Stimulated activated CD8-positive, alpha-beta memory T cell treated with anti-CD3 and anti-CD28 coated beads, Interleukin-4, amount 100 ng/mL, for 24 hours (primary cell): ENCODE data around the gene BRIP1.
"Not testable (repeated sequence)": the region's sequence is repeated elsewhere in the genome, so short reads cannot be mapped to it uniquely, and the experiment has no call there.

ENCODE experiments used
- DNase-seq: peaks from one replicate; pipeline ENCODE4 v3.0.0-alpha.2; 2020; ENCODE audit warnings: low read depth

Gene BRIP1

GRCh38 chr17:61727798-61728197, 135.5 kb downstream of the BRIP1 start:
- not testable (repeated sequence) for DNase-seq

DNA sequence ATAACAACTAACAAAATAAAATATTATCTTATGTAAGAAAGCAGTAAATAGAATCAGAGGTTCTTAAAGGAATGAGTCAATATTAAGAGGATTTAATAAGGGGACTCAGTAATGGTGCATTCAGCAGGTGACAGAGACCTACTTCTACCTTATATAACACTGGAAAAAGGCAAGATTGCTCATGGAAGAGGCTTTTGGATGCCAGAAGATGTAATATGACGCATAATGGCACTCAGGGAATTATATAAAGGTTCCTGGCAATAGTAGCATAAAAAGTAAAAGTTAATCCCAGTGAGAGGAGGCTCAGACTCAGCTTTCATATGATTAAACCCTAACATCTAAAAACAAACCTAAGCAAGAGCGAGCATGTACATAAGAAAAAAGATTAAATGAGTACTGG, 136.4 kb downstream of the BRIP1 start:
- DNase-seq, result no peak

GRCh38 chr17:61724777-61725176, 138.6 kb downstream of the BRIP1 start:
- no peak for DNase-seq

DNA sequence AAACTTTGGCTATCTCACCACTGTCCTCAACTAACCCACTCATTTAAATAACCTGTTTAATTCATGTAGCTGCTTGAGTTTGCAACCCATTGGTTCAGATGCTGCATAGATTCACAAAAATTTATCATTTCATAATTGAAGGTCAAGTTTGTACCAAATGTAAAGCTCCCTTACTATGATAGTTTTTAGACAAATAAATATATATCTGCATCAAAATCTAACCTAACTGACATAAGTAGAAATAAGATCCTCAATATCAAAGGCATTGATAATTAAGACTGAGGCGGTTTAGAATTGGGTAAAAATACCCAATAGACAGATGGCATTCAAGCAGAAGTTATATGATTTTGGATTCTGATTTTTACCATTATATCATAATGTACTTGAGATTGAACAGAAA, 139.4 kb downstream of the BRIP1 start:
- DNase-seq, result no peak

GRCh38 chr17:61723183-61723582, 140.1 kb downstream of the BRIP1 start:
- DNase-seq, result no peak

DNA sequence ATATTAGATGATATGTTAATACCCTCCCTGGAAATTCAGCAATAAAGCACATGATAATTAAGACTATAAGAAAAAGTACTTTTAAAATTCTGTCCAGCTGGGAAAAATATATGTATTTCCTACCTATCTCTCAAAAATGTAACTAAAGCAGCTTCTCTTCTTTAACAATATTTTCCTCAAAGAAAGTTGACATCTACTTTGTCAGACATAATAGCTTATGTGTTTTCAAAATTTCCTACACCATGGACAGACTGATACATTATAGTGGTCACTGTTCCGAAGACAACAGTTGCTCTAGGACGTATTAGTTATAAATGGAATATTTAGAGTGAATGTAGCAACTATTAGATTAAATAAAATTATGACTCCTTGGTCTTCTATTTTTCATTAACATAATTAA, 140.9 kb downstream of the BRIP1 start:
- DNase-seq, result no peak

DNA sequence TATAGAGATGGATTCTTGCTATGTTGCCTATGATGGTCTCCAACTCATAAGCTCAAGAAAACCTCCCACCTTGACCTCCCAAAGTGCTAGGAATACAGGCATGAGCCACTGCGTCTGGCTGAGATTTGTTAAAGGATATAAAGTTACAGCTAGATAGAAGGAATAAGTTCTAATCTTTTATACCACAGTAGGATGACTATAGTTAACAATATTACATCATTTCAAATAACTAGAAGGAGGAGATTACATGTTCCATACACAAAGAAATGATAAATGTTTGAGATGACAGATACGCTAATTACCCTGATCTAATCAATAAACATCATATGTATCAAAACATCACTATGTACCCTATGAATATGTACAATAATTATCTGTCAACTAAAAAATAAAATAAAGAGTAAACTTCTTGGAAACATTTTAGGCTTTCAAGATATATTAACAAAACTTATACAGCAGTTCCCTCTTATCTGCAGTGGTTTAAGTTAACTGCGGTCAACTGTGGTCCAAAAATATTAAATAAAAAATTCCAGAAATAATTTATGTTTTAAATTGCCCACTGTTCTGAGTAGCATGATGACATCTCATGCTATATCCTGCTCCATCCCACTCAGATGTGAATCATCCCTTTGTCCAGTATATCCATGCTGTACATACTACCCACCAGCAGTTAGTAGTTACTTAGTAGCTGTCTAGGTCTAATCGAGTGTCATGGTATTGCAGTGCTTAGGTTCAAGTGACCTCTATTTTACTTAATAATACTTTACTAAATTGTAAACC, 143.1 kb downstream of the BRIP1 start:
- DNase-seq, result no peak

DNA sequence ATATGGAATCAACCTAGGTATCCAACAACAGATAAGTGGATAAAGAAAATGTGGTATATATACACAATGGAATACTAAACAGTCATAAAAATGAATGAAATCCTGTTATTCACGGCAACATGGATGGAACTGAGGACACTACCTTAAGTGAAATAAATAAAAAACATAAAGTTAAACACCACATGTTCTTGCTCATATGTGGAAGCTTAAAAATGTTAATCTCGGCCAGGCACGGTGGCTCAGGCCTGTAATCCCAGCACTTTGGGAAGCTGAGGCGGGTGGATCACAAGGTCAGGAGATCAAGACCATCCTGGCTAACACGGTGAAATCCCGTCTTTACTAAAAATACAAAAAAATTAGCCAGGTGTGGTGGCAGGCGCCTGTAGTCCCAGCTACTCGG, 144.1 kb downstream of the BRIP1 start:
- DNase-seq, result not testable (repeated sequence)

- no peak for DNase-seq
Measured at GRCh38 chr17:61718022-61718421, 145.3 kb downstream of the BRIP1 start.

DNA sequence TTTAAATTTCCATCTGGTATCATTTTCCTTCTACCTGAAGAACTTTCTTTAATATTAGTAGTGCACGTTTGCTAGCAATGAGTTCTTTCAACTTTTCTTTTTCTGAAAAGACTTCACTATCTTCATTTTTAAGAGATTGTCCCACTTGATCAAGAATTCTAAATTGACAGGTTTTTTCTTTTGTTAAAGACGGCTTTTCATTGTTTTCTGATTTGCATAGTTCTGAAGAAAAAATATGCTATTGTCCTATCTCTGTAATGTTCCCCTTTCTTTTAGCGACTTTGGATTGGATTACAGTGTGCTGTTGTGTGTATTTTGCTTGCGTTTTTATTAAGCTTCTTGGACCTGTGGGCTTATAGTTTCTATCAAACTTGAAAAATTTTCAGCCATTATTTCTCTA, 146.0 kb downstream of the BRIP1 start:
- no peak for DNase-seq

DNA sequence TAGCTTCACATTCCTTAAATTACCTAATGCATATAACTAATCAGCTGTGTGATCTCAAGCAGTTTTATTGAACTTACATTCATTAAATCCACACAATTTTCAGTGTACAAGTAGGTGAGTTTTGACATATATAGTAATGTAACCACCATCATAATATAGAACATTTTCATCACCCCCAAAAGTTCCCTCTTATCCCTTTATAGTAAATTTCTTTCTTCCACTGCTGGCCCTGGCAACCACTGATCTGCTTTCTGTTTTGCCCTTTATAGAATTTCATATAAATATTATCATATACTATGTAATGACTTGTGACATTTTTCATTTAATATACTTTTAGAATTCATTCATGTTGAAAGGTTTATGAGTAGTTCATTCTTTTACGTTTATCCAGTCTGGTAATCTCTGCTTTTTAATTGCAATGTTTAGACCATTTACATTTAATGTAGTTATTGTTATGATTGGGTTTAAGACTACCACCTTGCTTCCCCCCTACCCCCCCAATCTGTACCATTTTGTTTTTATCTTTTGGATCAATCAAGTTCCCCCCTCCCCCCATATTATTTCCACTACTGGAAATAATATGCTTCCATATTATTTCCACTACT, 147.0 kb downstream of the BRIP1 start:
- no peak for DNase-seq

DNA sequence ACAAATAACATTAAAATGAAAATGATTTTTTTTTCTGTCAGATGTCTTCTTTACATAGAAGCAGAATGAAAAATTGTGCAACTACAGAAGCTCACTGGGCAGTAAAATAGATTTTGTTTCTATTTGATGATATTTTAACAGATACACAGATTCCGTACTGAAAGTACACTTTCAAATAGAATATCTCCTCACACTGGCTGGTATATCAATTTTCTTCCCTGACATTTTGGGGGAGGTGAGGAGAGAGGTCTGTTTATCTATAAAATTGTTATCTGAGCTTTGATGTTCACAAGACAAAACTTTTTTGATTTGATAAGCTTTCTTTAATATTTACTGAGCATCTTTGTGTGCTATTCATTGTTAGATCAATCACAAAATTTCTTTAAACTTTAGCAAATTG, 148.0 kb downstream of the BRIP1 start:
- no peak for DNase-seq

DNA sequence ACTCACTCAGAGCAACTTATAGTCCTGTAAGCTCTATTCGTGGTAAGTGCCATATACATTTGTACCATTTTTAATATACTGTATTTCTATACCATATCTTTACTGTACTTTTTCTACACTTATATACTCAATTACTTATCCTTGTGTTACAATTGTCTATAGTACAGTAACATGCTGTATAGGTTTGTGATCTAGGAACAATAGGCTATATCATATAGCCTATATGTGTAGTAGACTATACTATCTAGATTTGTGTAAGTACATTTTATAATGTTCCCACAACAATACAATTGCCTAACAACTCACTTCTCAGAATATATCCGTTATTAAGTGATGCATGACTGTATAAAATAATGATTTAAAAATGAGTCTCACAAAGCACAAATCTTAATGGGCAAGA, 149.0 kb downstream of the BRIP1 start:
- no peak for DNase-seq

DNA sequence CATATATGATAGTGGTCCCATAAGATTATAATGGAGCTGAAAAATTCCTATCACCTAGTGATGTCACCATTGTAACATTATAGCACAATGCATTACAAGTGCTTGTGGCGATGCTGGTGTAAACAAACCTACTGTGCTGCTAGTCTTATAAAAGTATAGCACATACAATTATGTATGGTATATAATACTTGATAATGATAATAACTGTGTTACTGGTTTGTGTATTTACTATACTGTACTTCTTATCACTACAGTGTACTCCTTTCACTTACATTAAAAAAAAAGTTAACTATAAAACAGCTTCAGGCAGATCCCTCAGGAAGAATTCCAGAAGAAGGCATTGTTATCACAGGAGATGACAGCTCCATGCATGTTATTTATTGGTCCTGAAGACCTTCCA, 150.3 kb downstream of the BRIP1 start:
- DNase-seq, result no peak

DNA sequence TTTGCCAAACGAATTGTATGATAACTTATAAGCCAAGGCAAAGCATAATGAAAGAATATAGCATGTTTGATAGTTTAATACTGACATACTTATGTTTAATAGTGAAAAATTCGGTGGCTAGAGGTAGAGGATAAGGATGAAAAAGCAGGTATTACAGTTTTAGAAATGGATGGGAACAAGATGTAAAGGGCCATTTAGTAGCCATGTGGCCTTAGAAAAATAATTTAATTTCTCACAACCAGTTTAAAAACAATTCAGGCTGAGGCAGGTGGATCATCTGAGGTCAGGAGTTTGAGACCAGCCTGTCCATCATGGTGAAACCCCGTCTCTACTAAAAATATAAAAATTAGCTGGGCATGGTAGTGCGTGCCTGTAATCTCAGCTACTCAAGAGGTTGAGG, 152.8 kb downstream of the BRIP1 start:
- no peak for DNase-seq

- DNase-seq, result no peak
Measured at GRCh38 chr17:61709567-61709966, 153.8 kb downstream of the BRIP1 start.

DNA sequence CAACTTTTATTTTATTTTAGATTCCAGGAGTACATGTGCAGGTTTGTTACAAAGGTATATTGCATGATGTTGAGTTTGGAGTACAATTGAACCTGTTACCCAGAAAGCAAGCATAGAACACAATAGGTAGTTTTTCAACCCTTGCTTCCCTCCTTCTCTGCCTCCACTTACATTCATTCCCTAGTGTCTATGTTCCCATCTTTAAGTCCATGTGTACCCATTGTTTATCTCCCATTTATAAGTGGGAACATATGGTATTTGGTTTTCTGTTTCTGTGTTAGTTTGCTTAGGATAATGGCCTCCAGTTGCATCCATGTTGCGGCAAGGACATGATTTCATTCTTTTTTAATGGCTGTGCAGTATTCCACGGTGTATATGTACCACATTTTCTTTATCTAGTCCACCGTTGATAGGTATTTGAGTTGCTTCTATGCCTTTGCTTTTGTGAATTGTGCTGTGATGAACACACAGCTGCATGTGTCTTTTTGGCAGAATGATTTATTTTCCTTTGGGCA, 158.3 kb downstream of the BRIP1 start:
- no peak for DNase-seq

GRCh38 chr17:61702450-61702849, 160.9 kb downstream of the BRIP1 start:
- no peak for DNase-seq

- no peak for DNase-seq
Measured at GRCh38 chr17:61701978-61702377, 161.3 kb downstream of the BRIP1 start.

- no peak for DNase-seq
Measured at GRCh38 chr17:61701334-61701733, 162.0 kb downstream of the BRIP1 start.

DNA sequence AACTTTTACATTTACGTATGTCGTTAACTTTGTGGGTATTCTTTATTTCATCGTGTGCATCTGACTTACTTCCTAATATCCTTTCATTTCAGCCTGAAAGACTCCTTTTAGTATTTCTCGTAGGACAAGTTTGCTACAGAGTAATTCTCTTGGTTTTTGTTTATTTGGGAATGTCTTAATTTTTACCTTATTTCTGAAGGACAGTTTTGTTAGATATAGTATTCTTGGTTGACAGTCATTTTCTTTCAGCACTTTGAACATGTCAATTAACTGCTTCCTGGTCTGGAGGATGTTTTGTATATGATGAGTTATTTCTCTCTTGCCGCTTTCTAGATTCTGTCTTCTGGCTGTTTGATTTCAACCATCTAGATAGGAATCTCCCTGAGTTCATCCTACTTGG, 163.1 kb downstream of the BRIP1 start:
- no peak for DNase-seq

DNA sequence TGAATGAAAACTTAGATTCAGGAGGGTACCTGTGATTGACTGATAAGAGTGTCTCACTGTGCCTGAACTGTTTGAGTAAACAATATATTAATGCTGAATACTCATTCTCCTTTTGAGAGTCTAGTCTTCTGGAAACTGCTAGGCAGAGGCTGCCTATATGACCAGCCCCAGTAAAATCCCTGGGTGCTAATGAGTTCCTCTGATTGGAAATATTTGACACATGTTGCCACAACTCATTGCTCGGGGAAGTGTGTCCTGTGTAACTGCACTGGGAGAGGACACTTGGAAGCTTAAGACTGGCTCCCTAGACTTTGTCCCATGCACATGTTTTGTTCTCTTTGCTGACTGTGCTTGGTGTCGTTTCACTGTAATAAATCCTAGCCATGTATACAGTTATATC, 163.6 kb downstream of the BRIP1 start:
- DNase-seq, result no peak

GRCh38 chr17:61699032-61699431, 164.3 kb downstream of the BRIP1 start:
- DNase-seq, result no peak

DNA sequence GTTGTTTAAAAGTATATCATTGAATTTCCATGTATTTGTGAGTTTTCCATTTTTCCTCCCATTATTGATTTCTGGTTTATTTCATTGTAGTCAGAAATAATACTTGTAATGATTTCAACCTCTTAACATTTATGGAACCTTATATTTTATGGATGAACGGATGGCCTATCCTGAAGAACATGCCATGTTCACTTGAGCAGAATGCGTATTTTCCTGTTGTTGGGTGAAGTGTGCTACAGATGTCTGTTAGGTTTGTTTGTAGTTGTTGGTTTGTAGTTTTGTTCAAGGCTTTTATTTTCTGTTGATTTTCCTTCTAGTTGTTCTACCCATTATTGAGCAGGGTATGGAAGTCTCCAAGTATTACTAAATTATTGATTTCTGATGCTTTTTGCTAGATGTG, 165.1 kb downstream of the BRIP1 start:
- no peak for DNase-seq
